Activated T-cell treated with anti-CD3 and anti-CD28 coated beads, Interleukin-2, amount 50 U/mL, for 48 hours (primary cell): ENCODE data around the gene CHMP1B.
"Not testable (repeated sequence)": the region's sequence is repeated elsewhere in the genome, so short reads cannot be mapped to it uniquely, and the experiment has no call there.

Experiments used
- DNase-seq, 2 experiments: peaks; one replicate each; pipeline ENCODE4 v3.0.0-alpha.2; 2020

The CHMP1B gene

DNA sequence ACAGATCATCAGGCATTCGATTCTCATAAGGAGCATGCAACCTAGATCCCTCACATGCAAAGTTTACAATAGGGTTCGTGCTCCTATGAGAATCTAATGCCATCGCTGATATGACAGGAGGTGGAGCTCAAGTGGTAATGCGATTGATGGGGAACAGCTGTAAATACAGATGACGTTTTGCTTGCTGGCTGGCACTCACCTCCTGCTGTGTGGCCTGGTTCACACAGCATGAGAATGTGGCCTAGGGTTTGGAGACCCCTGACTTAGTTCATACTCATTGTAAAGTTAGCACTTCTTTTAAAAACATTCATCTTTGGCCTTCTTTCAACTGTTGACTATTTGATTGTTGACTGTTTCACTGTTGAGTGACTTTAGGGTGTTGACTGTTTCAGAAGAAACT, 8.7 kb upstream of the CHMP1B start:
- no peak for DNase-seq

DNA sequence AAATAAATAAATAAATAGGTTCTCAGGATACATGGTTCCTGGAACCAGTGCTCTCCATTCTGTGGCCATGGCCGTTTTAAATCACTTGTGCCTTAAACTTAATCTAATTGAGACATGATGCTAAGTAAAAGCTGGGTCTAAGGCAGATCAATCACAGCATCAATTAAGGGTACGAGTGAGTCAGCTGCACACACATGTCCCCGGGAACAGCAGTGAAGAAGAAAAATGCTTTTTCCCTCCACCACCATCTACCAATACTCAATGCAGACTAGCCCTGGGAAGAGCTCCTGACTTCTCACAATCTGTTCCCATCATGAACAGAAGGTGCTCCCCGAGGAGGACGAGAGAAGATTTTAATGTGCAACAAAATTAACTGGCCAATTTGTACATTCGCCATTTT, 6.8 kb upstream of the CHMP1B start:
- DNase-seq: no peak

DNA sequence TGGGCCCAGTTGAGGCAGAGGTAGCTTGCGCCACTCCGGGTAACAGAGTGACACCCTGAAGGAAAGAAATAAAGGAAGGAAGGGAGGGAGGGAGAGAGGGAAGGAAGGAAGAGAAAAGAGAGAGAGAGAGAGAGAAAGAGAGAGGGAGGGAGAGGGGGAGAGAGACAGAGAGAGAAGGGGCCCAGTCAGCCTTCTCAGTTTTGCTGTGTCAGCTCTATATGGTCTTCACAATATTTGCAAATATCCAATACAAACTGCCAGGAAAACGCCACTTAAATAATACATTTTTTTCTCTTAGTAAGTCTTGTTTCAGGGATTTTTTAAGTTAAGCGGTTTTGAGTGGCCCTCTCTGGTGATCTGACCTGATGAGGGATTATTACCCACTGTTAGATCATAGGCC, 5.6 kb upstream of the CHMP1B start:
- DNase-seq: no peak

DNA sequence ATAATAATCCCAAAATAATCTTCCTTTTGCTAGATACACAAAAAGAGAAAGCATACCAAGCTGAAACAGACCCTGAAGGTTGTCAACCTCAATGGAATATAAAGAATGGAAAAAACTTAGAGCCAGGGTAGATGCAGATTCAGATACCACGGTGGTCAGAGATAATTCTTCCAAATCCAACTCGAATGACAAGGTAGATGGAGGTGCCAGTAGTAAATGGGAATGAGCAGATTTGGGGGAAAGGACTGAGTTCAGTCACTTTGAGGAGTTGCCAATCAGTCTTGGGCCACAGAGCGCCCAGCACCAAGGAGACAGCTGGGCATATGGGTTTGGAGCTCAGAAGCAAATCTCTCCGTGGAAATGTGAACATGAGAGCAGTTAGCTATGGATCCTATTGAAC, 3.4 kb upstream of the CHMP1B start:
- no peak for DNase-seq

DNA sequence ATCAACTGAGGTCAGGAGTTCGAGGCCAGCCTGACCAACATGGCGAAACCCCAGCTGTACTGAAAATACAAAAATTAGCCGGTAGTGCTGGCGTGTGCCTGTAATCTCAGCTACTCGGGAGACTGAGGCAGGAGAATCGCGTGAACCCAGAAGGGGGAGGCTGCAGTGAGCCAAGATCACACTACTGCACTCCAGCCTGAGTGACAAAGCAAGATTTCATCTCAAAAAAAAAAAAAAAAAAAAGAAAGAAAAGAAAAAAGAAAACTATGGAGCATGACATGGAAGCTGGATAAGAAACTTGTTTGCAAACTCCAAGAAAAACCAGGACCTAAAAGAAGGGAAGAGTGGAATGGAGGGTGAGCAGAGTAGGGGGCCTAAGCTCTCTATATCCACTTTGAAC, 1.9 kb upstream of the CHMP1B start:
- DNase-seq: no peak

DNA sequence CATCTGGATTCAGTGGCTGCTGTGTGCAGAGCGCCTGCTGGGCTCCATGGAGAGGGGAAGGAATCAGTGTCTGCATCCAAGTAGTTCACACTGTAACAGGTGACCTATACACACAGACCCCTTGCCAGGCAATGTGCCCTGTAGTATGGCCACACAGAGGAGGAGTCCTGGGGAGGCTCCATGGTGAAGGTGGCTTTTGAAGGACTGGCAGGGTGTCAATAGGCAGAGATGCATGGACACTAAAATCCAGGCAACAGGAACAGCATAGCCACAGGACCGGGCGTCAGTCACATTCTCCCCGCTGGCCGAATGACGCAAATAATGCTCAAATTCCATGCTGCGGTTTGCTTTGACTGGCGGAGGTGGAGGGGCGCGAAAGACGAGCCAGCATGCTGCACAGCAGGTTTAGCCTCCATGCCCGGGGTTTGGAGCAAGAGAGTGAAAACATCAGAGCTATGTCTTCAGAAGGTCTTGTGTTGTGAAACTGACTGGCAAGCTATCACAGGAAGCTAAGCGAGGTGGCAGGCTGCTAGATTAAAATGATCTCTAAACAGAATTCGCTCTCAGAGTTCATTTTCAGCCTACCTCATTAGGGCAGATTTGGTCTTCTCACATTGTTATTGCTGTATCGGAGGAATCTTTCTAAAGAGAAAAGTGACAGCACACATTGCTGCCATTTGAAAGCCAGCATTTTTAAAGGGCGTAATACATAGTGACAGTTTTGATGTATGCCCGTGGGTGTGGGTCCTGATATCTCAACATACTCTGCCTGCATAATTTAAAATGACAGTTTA, 1.2 kb upstream of the CHMP1B start:
- peak; percentile 60 to 64 for DNase-seq

DNA sequence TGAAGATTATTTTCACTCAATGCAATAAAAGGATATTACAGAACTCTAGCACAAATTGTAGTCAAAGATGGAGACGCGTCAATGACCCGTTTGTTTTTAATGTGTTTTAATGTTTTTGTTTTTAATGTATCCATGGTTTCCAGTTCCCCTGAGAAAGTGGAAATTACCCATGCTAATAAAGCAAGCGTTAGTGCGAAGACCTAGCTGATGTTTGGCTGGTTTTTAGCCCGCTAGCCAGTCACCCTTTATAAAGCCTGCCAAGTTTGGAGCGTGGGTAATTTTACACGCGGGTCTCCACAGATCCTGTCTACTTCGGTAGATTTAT, 430 bp upstream of the CHMP1B start:
- DNase-seq: no peak

DNA sequence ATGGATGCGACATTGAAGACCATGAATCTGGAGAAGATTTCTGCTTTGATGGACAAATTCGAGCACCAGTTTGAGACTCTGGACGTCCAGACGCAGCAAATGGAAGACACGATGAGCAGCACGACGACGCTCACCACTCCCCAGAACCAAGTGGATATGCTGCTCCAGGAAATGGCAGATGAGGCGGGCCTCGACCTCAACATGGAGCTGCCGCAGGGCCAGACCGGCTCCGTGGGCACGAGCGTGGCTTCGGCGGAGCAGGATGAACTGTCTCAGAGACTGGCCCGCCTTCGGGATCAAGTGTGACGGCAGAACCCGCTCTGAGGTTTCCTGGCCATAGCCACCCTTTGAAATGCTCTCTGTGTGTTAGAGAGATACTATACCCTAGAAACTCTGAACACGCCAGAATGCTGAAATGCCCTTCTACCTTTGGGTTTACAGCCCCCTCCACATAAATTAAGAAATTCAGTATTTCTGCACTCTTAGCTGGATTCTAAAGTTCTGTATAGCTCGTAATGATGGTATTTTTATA, 659 bp downstream of the CHMP1B start:
- DNase-seq: peak; percentile 53 to 59

DNA sequence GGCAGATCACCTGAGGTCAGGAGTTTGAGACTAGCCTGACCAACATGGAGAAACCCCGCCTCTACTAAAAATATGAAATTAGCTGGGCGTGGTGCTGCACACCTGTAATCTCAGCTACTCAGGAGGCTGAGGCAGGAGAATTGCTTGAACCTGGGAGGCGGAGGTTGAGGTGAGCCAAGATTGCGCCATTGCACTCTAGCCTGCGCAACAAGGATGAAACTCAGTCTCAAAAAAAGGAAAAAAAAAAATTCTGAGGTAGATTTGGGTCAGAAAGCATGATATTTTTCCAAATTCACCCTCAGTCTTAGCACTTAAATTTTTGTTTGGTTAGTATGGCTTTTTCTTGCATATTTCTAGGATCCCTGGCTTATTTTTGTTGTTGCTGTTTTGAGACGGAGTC, 3.3 kb downstream of the CHMP1B start:
- not testable (repeated sequence) for DNase-seq

DNA sequence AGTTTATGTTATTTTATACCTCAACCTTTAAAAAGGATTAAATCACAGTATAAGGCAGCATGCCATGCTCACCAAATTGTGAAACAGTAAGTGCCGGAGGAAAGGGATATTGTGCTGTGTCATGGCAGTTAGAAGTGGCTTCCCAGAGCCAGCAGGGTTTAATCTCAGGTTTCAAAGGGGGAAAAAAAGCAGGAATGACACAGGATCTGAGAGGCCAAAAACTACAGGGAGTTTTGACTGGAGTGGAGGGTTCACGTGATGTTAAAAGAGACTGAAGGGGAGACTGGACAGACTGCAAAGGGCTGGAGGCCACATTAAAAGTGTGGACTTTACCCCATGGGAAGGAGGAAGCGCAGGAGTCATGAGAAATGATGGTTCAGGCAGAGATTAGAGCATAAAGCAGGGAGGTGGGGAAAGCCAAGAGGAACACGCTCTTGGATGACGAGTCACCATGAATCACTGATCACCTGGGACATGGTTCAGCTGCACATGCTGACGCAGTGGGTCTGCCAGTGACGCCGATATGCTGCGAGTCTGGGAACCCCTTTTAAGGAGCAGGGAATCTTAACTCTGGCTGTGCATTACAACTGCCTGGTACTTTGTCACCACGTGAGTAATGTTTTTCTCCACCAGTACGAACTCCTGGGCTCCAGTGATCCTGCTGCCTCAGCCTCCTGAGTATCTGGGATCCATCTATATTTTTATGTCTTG, 6.1 kb downstream of the CHMP1B start:
- DNase-seq: no peak

DNA sequence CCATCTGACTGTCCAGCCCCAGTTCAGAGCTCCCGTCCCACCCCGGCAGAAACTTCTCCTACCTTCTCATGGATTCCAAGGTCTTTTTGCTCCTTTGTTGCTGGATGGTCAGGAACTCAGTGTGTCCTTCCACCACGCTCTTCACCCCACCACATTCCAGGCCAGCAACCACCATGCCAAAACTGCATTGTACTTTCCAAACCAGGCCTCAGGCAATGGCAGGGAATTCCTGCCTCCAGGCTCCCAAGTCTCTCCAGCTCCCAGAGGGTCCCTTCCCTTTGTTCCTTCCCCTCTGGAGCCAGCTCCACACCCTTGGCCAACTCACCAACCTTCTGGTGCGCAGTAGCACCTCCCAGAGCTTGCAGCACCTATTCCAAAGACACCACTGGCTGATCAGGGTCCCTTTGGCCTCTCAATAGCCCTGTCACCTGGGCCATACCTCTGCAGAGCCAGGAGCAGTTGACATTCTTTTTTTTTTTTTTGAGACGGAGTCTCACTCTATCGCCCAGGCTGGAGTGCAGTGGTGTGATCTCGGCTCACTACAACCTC, 8.1 kb downstream of the CHMP1B start:
- no peak for DNase-seq

DNA sequence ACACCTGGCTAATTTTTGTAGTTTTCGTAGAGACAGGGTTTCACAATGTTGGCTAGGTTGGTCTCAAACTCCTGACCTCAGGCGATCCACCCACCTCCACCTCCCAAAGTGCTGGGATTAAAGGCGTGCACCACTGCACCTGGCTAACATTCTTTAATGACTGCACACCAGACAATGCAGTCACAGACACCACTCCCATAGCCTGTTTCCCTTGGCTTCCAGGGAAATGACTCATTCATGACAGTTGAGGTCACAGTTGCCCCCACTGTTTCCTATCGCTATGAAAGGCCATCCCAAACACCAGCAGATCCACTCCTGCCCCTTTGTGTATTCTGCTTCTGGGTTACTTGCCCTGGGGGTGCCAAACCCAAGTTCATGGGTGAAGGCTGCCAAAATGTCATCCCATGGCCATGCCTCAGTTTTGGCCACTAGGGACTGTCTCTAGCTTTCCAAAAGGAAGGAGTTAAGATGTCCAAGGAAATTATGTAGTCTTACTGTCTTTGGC, 8.7 kb downstream of the CHMP1B start:
- DNase-seq: no peak

DNA sequence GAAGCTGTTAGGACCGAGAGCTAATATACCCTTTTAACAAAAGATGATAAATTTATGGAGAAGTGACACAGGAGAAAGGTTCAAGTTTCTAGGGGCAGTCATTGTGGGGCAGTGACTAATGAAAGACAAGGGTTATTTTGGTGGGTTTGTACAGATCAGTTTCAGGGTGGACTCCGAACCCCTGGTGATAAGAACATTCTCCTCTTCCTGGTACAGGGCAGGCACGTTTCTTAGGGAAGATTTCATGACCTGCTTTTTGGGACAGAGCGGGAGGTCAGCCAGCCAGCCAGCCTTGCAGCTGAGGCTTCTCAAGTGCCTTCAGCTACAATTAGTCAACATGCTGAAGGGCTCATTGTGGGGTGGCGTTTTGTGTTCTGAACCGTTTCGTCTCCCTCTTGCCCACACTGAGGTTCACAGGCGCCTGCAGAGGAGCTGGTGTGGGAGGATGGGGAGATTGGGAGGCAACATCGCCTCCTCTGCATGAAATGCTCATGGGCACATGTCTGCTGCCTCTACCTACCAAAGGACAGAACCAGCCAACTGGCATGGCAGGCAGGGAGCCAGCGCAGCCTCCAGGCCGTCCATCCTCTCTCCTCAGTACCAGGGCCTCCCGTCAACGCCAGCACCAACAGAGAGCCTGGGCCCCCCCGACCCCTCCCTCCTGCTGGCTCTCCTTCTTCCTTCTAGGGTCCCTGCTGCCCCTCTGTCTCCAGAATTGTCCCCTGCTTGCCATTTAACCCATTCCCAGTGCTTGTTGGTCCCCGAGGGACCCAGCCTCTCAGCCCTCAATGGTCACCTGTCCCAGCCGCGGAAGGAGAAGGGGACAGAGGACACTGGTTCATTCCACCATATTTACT, 9.6 kb downstream of the CHMP1B start:
- no peak for DNase-seq

DNA sequence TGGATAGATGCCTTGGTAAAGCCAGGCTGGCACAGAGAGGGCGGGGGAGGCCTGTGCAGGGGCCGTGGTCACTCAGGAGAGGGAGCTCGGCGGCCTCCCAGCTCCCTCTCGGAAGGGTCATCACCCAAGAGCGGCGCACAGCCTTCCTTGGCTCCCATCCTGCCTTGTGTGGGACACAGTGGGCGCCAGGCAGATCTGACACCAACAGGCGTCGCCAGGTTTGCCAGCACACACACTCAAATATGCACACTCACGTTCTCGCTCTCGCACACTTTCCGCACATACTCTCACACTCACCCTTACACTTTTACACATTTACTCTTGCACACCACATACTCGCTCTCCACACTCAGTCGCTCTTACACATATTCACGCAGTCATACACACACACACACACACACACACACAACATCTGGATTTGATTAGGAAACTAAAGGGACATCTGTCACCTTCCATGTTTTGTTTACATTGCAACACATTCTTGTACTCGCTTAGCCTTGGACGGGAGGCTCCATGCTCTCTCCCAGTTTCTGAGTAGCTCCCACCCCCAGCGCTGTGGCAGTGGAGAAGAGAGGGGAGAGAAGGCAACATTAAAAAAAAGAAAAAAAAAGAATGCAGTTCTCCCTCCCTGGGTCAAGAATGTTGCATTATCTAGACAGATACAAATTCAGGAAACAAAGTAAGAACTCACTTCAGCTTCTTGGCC, 10.5 kb downstream of the CHMP1B start:
- DNase-seq: no peak

DNA sequence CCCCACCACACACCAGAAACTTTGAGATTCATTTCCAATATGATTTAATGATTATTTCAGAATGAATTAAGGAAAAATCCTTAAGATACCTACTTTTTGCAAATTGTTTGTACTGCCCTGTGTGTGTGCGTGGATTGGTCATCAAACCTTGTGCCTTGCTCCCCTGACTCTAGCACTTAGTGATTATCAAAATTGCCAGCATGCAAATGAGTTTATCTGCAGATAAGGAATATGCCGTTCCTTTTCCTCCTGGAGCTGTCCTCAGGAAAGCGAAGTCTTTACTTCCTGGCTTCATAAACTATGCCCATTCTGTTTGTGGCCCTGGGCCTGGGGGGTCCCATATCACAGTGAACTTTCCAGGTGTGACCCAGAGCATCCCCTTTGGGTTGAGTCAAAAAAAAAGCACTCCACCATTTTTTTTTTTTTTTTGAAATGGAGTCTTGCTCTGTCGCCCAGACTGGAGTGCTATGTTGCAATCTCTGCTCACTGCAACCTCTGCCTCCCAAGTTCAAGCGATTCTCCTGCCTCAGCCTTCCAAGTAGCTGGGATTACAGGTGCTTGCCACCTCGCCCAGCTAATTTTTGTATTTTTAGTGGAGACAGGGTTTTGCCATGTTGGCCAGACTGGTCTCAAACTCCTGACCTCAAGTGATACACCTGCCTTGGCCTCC, 11.4 kb downstream of the CHMP1B start:
- no peak for DNase-seq

DNA sequence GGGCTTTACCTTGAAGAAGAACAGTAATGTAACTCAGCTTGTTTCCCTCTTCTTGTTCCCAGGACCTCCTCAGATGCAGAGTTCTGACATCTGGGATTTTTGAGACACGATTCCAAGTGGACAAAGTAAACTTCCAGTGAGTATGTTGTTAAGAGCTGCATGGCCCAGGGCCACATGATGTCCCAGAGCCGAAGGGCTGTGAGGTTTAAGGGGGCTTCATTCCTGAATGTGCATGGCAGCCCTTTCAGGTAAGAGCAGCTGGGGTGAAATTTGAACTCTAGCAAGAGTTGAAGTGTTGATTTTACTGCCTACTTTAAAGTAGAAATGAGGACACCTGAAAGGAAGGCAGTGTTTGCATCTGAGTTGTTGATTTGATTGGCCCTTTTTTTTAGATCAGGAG, 13.3 kb downstream of the CHMP1B start:
- DNase-seq: no peak

DNA sequence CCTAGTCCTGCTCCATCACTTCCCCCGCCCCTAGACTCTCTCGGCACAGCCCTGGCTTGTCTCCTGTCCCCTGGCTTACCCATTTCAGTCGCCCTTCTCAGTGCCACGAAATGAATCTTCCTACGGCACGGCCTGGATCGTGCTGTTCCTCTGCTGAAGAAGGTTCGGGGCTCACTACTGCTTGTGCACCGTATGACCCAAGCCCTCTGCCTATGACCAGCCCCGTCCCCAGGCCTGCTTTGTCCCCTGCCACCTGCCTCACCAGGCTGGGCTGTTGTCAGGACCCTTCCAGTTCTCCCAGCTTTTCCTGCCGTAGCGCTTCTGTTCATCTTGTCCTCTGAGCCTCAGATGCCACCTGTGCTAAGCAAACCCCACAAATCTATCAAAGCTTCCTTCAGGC, 13.9 kb downstream of the CHMP1B start:
- DNase-seq: no peak

DNA sequence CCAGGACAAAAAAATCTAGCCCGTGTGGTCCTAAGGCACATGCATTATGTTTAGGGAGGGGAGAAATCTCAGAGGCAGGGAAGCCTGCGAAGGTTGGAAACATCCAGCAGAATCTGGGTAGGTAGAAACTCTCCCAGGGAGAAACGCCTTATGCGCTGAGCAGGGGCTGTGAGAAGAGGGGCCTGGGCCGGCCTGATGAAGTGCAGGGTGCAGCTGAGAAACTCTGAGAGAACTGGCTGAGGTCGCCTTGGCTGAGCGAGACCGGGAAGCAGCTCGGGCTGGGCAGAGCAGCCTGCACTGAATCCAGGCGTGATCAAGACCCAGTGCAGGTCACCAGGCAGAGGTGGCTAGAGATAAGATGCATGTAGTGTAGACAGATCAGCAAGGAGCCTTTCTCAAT, 15.1 kb downstream of the CHMP1B start:
- no peak for DNase-seq

DNA sequence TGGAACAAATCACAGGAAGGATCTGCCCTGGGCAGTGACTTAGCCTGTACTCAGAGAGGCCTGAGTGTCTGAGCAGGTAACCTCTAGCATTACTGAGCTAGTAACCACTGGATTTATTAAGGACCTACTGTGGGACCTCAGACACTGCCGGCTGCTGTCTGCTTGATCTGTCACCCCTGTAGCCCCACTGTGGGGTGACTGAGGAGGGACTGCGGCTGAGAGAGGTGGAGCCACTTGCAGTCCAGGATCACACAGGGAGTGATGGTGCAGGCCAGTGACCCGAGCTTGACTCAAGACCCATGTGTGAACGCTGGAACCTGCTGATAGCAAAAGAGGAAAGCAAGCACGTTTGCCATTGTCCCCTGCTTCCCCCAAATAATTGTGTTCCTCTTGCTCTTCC, 15.6 kb downstream of the CHMP1B start:
- DNase-seq: no peak

DNA sequence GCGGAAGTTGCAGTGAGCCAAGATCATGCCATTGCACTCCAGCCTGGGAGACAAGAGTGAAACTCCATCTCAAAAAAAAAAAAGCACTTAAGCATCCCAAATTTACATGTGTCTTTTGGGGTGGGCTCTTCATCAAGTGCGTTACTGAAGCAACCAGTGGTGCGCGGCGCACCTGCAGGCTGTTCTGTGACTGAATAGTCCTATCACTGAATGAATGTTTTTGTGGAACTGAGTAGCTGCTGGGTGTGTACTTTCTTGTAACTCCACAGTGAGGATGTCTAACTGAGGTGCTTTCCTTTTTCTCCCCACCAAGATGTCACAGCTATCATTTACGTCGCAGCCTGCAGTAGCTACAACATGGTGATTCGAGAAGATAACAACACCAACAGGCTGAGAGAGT, 17.0 kb downstream of the CHMP1B start:
- no peak for DNase-seq

DNA sequence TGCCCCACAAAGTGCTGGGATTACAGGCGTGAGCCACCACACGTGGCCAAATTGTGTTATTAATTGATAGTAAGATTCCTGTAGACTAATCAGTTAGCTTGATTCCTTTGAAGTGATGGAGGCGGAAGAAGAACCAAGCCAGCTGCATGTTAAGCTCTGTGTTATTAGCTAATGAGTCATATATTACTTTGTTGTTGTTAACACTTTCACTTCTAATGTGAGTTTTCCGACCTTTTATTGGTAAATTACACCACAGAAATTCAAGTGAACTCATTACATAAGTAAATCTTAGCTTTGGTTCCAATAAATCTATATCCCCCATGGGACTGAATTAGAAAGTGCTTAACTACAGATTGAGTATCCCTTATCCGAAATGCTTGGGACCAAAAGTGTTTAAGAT, 20.3 kb downstream of the CHMP1B start:
- DNase-seq: no peak
